GM12878 (cell line): ENCODE data around the gene ANXA9. TPM values are rescaled to one million over a fixed set of nuclear protein-coding genes. Genes with fewer than 3 reads are reported as not detected.

ENCODE experiments used
- ATAC-seq: fragments of 200-7000 bp; cut with Tn5 transposase; 3 replicates; pipeline ENCODE4 v1.9.1; 2020; ENCODE audit warnings: mild to moderate bottlenecking, moderate library complexity
- BruUV-seq: library from RNA; stranded (reverse); fragments of 400-500 nt; replicated peaks from 2 replicates; lab custom pipeline; 2021; lab: Mats Ljungman, UMichigan
- CTCF ChIA-PET: fragments of 300-600 bp; sonication (Branson Sonifier 250); formaldehyde crosslinking; extraction: SDS; loops from one replicate; lab custom pipeline; 2021; ENCODE audit warnings: inconsistent platforms; lab: Yijun Ruan, JAX
- POLR2A ChIA-PET: fragments of 350-600 bp; formaldehyde crosslinking; extraction: SDS; loops from one replicate; lab custom pipeline; 2021; ENCODE audit warnings: inconsistent platforms; lab: Charles Lee
- RAD21 ChIA-PET: fragments of 300-600 bp; sonication (Branson Sonifier 250); formaldehyde crosslinking; loops from one replicate; lab custom pipeline; 2023; ENCODE audit warnings: antibody characterized with exemption; ENCODE audit not compliant: unreplicated experiment; lab: Charles Lee
- SMC1A ChIA-PET: fragments of 300-600 bp; sonication (Branson Sonifier 250); formaldehyde crosslinking; loops from one replicate; lab custom pipeline; 2023; ENCODE audit not compliant: unreplicated experiment, uncharacterized antibody; lab: Charles Lee
- DNase-seq: peaks from one replicate; pipeline ENCODE4 v3.0.0-alpha.2; 2011; ENCODE audit warnings: low read depth, low spot score
- FAIRE-seq: peaks from 3 replicates; lab custom pipeline; 2011; peaks lifted over from hg19 to GRCh38; lab: Jason Lieb, UNC
- H2AFZ ChIP-seq: 2 replicates; pipeline ENCODE4 v1.6.0; 2011; ENCODE audit warnings: low read depth, low read length, control low read depth; ENCODE audit not compliant: control insufficient read depth
- H3K27ac ChIP-seq: 2 replicates; pipeline ENCODE4 v1.5.1; 2011; ENCODE audit warnings: control low read depth; ENCODE audit not compliant: control insufficient read depth, insufficient read depth
- H3K27me3 ChIP-seq, 2 experiments: replicated peaks in 1 of 2; 2 replicates each; pipeline versions ENCODE4 v1.6.0 to v1.6.1; 2011; ENCODE audit warnings: low read length in 1 of 2; ENCODE audit not compliant: control insufficient read depth in 2 of 2, insufficient read depth in 2 of 2
- H3K36me3 ChIP-seq, 2 experiments: 2 replicates each; pipeline ENCODE4 v1.5.1; 2011; ENCODE audit warnings: low read length in 1 of 2; ENCODE audit not compliant: control insufficient read depth in 2 of 2, insufficient read depth in 2 of 2
- H3K4me1 ChIP-seq: 2 replicates; pipeline ENCODE4 v1.6.1; 2011; ENCODE audit warnings: mild to moderate bottlenecking, low read length, moderate library complexity, mixed read lengths; ENCODE audit not compliant: control insufficient read depth, insufficient read depth
- H3K4me2 ChIP-seq: 2 replicates; pipeline ENCODE4 v1.6.0; 2011; ENCODE audit warnings: control low read depth; ENCODE audit not compliant: control insufficient read depth, insufficient read depth
- H3K4me3 ChIP-seq: fragments of 200-600 bp; sonication (generic); 2 replicates; pipeline ENCODE4 v1.5.1; 2016
- H3K79me2 ChIP-seq: 2 replicates; pipeline ENCODE4 v1.6.0; 2011; ENCODE audit warnings: low read length; ENCODE audit not compliant: control insufficient read depth, insufficient read depth
- H3K9ac ChIP-seq: 2 replicates; pipeline ENCODE4 v1.8.0; 2011; ENCODE audit warnings: low read length, control low read depth, mixed read lengths; ENCODE audit not compliant: control insufficient read depth, insufficient read depth
- H3K9me3 ChIP-seq: replicated peaks from 3 replicates; pipeline ENCODE4 v1.5.1; 2011; ENCODE audit warnings: mild to moderate bottlenecking, low read length; ENCODE audit not compliant: control insufficient read depth, insufficient read depth
- H4K20me1 ChIP-seq: 2 replicates; pipeline ENCODE4 v1.6.0; 2011; ENCODE audit not compliant: control insufficient read depth, insufficient read depth
- CHD1 ChIP-seq: IDR thresholded peaks from 2 replicates; pipeline ENCODE4 v1.6.1; 2012; ENCODE audit warnings: low read depth, low read length, improper control_type of control experiment
- CHD2 ChIP-seq: IDR thresholded peaks from 2 replicates; pipeline ENCODE4 v1.6.1; 2011; ENCODE audit warnings: low read depth, low read length, improper control_type of control experiment, borderline replicate concordance
- CHD4 ChIP-seq: fragments of 200-600 bp; sonication (generic); IDR thresholded peaks from 2 replicates; pipeline ENCODE4 v1.6.1; 2016; ENCODE audit warnings: mild to moderate bottlenecking
- ZNF207 ChIP-seq: fragments of 450-650 bp; IDR thresholded peaks from 2 replicates; pipeline ENCODE4 v1.6.1; 2014; ENCODE audit warnings: antibody characterized with exemption, mild to moderate bottlenecking, borderline replicate concordance
- WGBS: methylation state at CpG from one replicate; pipeline ENCODE4 v1.1.6; 2016; ENCODE audit warnings: low lambda C conversion rate; ENCODE audit not compliant: insufficient replicate concordance, insufficient coverage; ENCODE audit errors: missing lambda C conversion rate; 5-methylcytosine and 5-hydroxymethylcytosine counted together
- in situ Hi-C: fragments of 300-500 bp; cut with MboI; formaldehyde crosslinking; loops from 9 replicates; pipeline ENCODE4 v1.14.3; 2018; ENCODE audit warnings: mixed read lengths
- intact Hi-C: fragments of 100-400 bp; cut with micrococcal nuclease; formaldehyde crosslinking; loops from one replicate; pipeline ENCODE4 v1.14.2; 2022; ENCODE audit not compliant: unreplicated experiment
- polyA plus RNA-seq, 11 experiments: library from polyadenylated mRNA; depleted of rRNA in 4 of 11; unstranded in 6 of 11; stranded (reverse) in 5 of 11; fragments of >200 nt; fragmentation: Nextera tagmentation in 4 of 11; fragmentation: Illumina TruSeq in 1 of 11; extraction: Ambion mirVana in 4 of 11; extraction: Trizol in 1 of 11; gene quantifications; 1 replicate in 1 of 11; 2 replicates in 10 of 11; pipeline versions ENCODE4 v1.2.1 to v1.2.3, GENCODE V29; 2011 to 2016; ENCODE audit warnings: inconsistent platforms in 2 of 11, missing spikeins in 2 of 11, low read depth in 1 of 11
- total RNA-seq, 4 experiments: library from RNA; depleted of rRNA in 3 of 4; stranded (reverse); fragments of >200 nt in 3 of 4; fragmentation: Illumina TruSeq in 1 of 4; extraction: Trizol in 1 of 4; gene quantifications; 2 replicates each; pipeline versions ENCODE4 v1.2.1 to v1.2.3, GENCODE V29; 2013 to 2021
- TF ChIP-seq, protein P1 (sequence below): IDR thresholded peaks from 2 replicates; pipeline ENCODE4 v1.6.1; 2011; ENCODE audit warnings: mild to moderate bottlenecking, low read depth, low read length, moderate library complexity; ENCODE audit not compliant: insufficient replicate concordance
- TF ChIP-seq, protein P2 (sequence below): fragments of 450-650 bp; IDR thresholded peaks from 2 replicates; pipeline ENCODE4 v1.6.1; 2017; ENCODE audit warnings: borderline replicate concordance

Gene ANXA9
- total and polyA plus RNA-seq, 10 of the 15 experiments (the other 5 are each of a cell fraction or from before 2014, with no cell fraction given) = 0.04 to 0.43 (median 0.18) TPM; not detected in 4

DNA sequence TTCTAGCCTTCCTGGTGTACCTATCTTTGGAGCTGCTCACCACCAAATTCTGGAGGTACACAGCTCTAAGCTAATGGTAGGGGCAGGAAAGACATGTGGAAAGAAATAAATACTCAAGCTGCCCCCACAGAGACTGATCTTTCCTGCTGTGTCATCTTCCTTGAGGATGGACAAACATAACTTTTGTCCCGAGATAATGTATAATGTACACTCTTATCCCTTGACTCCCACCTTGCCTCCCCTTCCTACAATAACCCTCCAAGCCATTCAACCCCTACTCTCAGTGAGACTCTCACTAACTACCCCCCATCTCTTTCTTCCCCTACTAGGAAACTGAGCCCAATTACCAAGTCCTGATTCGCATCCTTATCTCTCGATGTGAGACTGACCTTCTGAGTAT lies 12.2 kb downstream of the ANXA9 start:
- no peaks in the 10 kb centered on the region for H4K20me1 ChIP-seq
- ChIA-PET RAD21 (interaction anchor here (0.6 to 2.6 kb wide), 3 partner anchors 13 to 434 kb away, joined by 4 to 19 read pairs (median 4); partner anchors contain the start of gene ANXA9), CTCF (interaction anchor here (0.6 to 16.2 kb wide), 13 partner anchors 8 to 737 kb away, joined by 3 to 252 read pairs (median 3); partner anchors contain the start of genes ANXA9, CA14, CERS2 and ENSA), SMC1A (interaction anchor here (0.8 to 4.5 kb wide), 3 partner anchors 12 to 39 kb away, joined by 4 to 34 read pairs (median 7); partner anchors contain the start of genes CERS2 and MINDY1), POLR2A (no interaction called here)
- H3K4me2 ChIP-seq = no peak overlapping the region
- no peaks in the 10 kb centered on the region for H3K36me3 ChIP-seq
- FAIRE-seq (no peak), ATAC-seq (no peak), DNase-seq (no peak)
- no peaks in the 10 kb centered on the region for H3K9me3 ChIP-seq
- TF ChIP-seq, protein P1, sequence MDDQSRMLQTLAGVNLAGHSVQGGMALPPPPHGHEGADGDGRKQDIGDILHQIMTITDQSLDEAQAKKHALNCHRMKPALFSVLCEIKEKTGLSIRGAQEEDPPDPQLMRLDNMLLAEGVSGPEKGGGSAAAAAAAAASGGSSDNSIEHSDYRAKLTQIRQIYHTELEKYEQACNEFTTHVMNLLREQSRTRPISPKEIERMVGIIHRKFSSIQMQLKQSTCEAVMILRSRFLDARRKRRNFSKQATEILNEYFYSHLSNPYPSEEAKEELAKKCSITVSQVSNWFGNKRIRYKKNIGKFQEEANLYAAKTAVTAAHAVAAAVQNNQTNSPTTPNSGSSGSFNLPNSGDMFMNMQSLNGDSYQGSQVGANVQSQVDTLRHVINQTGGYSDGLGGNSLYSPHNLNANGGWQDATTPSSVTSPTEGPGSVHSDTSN = no peak
- TF ChIP-seq, protein P2, sequence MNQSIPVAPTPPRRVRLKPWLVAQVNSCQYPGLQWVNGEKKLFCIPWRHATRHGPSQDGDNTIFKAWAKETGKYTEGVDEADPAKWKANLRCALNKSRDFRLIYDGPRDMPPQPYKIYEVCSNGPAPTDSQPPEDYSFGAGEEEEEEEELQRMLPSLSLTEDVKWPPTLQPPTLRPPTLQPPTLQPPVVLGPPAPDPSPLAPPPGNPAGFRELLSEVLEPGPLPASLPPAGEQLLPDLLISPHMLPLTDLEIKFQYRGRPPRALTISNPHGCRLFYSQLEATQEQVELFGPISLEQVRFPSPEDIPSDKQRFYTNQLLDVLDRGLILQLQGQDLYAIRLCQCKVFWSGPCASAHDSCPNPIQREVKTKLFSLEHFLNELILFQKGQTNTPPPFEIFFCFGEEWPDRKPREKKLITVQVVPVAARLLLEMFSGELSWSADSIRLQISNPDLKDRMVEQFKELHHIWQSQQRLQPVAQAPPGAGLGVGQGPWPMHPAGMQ = no peak
- no peak for TF ChIP-seq CHD2
- TF ChIP-seq ZNF207 = no peak
- TF ChIP-seq CHD4 = no peak
- TF ChIP-seq CHD1 = no peak
- H3K27me3 ChIP-seq = no peaks in the 10 kb centered on the region
- in situ Hi-C loops = no loop called here
- H3K9ac ChIP-seq = no peak overlapping the region
- no peak overlapping the region for H3K4me3 ChIP-seq
- H3K27ac ChIP-seq = no peak overlapping the region
- BruUV-seq = no TSS peak
- no peak overlapping the region for H2AFZ ChIP-seq
- intact Hi-C loops = loop anchor here (10.0 kb wide), 1 partner anchor 739 kb away; the partner anchor contains the start of gene CA14
- no peaks in the 10 kb centered on the region for H3K4me1 ChIP-seq
- H3K79me2 ChIP-seq = no peaks in the 10 kb centered on the region
- 87% methylated on average over 3 of the region's 3 CpGs for WGBS
